Peyer's patch (tissue), 4 donors: ENCODE results near the gene MEX3A. TPM values are rescaled to one million over a fixed set of nuclear protein-coding genes. Genes with fewer than 3 reads are reported as not detected.

Source experiments
- DNase-seq, 3 donors: peaks; one replicate each; pipeline ENCODE4 v3.0.0-alpha.2; 2017 to 2019
- H3K27ac ChIP-seq, 4 donors: fragments of 200-600 bp; sonication (generic); one replicate each; pipeline ENCODE4 v1.5.1; 2016 to 2019
- H3K27me3 ChIP-seq, 2 donors: fragments of 200-600 bp; sonication (generic); one replicate each; pipeline ENCODE4 v1.5.1; 2019
- H3K36me3 ChIP-seq, 3 donors: fragments of 200-600 bp; sonication (generic); one replicate each; pipeline ENCODE4 v1.5.1; 2016 to 2019
- H3K4me1 ChIP-seq, 4 donors: fragments of 200-600 bp; sonication (generic); one replicate each; pipeline ENCODE4 v1.5.1; 2016 to 2019
- H3K4me3 ChIP-seq, 4 donors: fragments of 200-600 bp; sonication (generic); 1 replicate in 3 of 4; 2 replicates in 1 of 4; pipeline ENCODE4 v1.5.1; 2016 to 2019; ENCODE audit warnings: mild to moderate bottlenecking in 1 of 4
- H3K9me3 ChIP-seq, 4 donors: fragments of 200-600 bp; sonication (generic); one replicate each; pipeline ENCODE4 v1.5.1; 2016 to 2019; ENCODE audit warnings: mild to moderate bottlenecking in 1 of 4
- CTCF ChIP-seq, 6 experiments: fragments of 450-650 bp in 4 of 6; fragments of 200-600 bp in 2 of 6; sonication (generic) in 1 of 6; IDR thresholded peaks; one replicate each; pipeline ENCODE4 v1.5.1; 2017 to 2019; ENCODE audit warnings: antibody characterized with exemption in 6 of 6, mild to moderate bottlenecking in 3 of 6, moderate library complexity in 1 of 6
- POLR2A ChIP-seq, 2 donors: fragments of 450-650 bp; IDR thresholded peaks; one replicate each; pipeline ENCODE4 v1.5.1; 2017; ENCODE audit warnings: antibody characterized with exemption in 2 of 2, mild to moderate bottlenecking in 2 of 2, moderate library complexity in 2 of 2
- total RNA-seq, 4 donors: library from RNA; depleted of rRNA; stranded (reverse); fragments of >200 nt; gene quantifications; one replicate each; pipeline ENCODE4 v1.1.0, GENCODE V29; 2016

Gene MEX3A
- total RNA-seq, 4 donors from 2014 or later, result 0.80 to 2.1 TPM; not detected in 2

GRCh38 chr1:156081180-156081916 lies 917 bp downstream of the MEX3A start:
- DNase-seq, result no peak
- H3K4me1 ChIP-seq, result peaks cover 0 to 17% (median 6%) of the 10 kb centered on the region in 4 donors
- no peak for TF ChIP-seq POLR2A (IDR thresholded peaks at IDR 0.05)
- TF ChIP-seq CTCF (IDR thresholded peaks at IDR 0.05), result no peak
- H3K9me3 ChIP-seq, result no peaks in the 10 kb centered on the region
- peak overlapping the region; percentile 60 to 90 (median 76) for H3K4me3 ChIP-seq
- H3K36me3 ChIP-seq, result no peaks in the 10 kb centered on the region
- no peak overlapping the region for H3K27ac ChIP-seq
- H3K27me3 ChIP-seq, result no peaks in the 10 kb centered on the region

- Histone ChIP-seq H3K4me3 (no peak overlapping the region), H3K4me1 (peaks cover 0 to 17% (median 6%) of the 10 kb centered on the region in 4 donors)
Observed at GRCh38 chr1:156080863-156081179, 1.4 kb downstream of the MEX3A start.

GRCh38 chr1:156080241-156080862 lies 1.9 kb downstream of the MEX3A start:
- no peaks in the 10 kb centered on the region for H3K9me3 ChIP-seq
- H3K36me3 ChIP-seq, result no peaks in the 10 kb centered on the region
- H3K27ac ChIP-seq, result no peak overlapping the region
- H3K4me3 ChIP-seq, result no peak overlapping the region
- DNase-seq, result no peak
- H3K4me1 ChIP-seq, result peaks cover 0 to 17% (median 6%) of the 10 kb centered on the region in 4 donors
- TF ChIP-seq POLR2A (IDR thresholded peaks at IDR 0.05), result no peak
- TF ChIP-seq CTCF (IDR thresholded peaks at IDR 0.05), result no peak
- H3K27me3 ChIP-seq, result no peaks in the 10 kb centered on the region

More at GRCh38 chr1:156080863-156081179, 1.4 kb downstream of the MEX3A start:
- Histone ChIP-seq H3K9me3 (no peaks in the 10 kb centered on the region), H3K27me3 (no peaks in the 10 kb centered on the region), H3K36me3 (no peaks in the 10 kb centered on the region), H3K27ac (no peak overlapping the region)
- DNase-seq, result no peak
- TF ChIP-seq CTCF (IDR thresholded peaks at IDR 0.05), result no peak

GRCh38 chr1:156079762-156080161 lies 2.5 kb downstream of the MEX3A start:
- peaks cover 0 to 17% (median 6%) of the 10 kb centered on the region in 4 donors for H3K4me1 ChIP-seq
- no peak overlapping the region for H3K27ac ChIP-seq
- TF ChIP-seq CTCF (IDR thresholded peaks at IDR 0.05), result no peak
- TF ChIP-seq POLR2A (IDR thresholded peaks at IDR 0.05), result no peak
- H3K36me3 ChIP-seq, result no peaks in the 10 kb centered on the region
- no peak for DNase-seq
- H3K27me3 ChIP-seq, result no peaks in the 10 kb centered on the region
- H3K9me3 ChIP-seq, result no peaks in the 10 kb centered on the region
- no peak overlapping the region for H3K4me3 ChIP-seq

GRCh38 chr1:156078728-156079127 lies 3.5 kb downstream of the MEX3A start:
- Histone ChIP-seq H3K27me3 (no peaks in the 10 kb centered on the region), H3K4me1 (peaks cover 0 to 17% (median 6%) of the 10 kb centered on the region in 4 donors), H3K4me3 (no peak overlapping the region), H3K27ac (no peak overlapping the region), H3K36me3 (no peaks in the 10 kb centered on the region), H3K9me3 (no peaks in the 10 kb centered on the region)
- TF ChIP-seq CTCF (IDR thresholded peaks at IDR 0.05) (no peak), POLR2A (IDR thresholded peaks at IDR 0.05) (no peak)
- no peak for DNase-seq
